Astrocyte of the cerebellum (primary cell): ENCODE results near the gene ARFGEF3.

Experiments used
- DNase-seq: peaks from one replicate; pipeline ENCODE4 v3.0.0-alpha.2; 2011; ENCODE audit warnings: low read depth
- H3K4me3 ChIP-seq: 2 replicates; pipeline ENCODE4 v1.5.1; 2011; ENCODE audit warnings: mild to moderate bottlenecking, low read depth, low read length, moderate library complexity
- in situ Hi-C: cut with HindIII; loops from 2 replicates; pipeline ENCODE4 v1.10.0; 2017; ENCODE audit warnings: low sequenced_read_pairs
- TF ChIP-seq, protein P1 (sequence below): IDR thresholded peaks from 2 replicates; pipeline ENCODE4 v1.5.1; 2012; ENCODE audit warnings: low read length, low read depth, moderate library complexity, mild to moderate bottlenecking; ENCODE audit errors: missing control alignments

ARFGEF3 gene

DNA sequence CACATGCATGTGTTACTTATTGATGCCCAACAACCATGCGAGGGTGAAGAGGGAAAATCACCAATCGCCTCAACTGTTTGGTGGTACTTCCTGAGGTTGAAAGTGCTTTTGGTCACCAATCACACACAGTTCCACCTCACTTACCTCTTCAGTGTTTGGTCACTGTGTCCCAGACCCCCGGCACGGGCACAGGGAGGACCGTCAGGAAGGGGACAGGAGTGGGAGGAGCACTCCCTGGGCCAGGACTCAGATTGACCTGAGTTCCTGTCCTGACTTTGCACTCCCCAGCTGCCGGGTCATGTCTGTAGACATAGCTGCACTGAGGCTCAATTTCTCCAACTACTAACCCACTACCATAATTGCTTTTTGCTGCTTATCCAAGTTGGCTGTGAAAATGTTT is 130.7 kb downstream of the ARFGEF3 start:
- TF ChIP-seq, protein P1, sequence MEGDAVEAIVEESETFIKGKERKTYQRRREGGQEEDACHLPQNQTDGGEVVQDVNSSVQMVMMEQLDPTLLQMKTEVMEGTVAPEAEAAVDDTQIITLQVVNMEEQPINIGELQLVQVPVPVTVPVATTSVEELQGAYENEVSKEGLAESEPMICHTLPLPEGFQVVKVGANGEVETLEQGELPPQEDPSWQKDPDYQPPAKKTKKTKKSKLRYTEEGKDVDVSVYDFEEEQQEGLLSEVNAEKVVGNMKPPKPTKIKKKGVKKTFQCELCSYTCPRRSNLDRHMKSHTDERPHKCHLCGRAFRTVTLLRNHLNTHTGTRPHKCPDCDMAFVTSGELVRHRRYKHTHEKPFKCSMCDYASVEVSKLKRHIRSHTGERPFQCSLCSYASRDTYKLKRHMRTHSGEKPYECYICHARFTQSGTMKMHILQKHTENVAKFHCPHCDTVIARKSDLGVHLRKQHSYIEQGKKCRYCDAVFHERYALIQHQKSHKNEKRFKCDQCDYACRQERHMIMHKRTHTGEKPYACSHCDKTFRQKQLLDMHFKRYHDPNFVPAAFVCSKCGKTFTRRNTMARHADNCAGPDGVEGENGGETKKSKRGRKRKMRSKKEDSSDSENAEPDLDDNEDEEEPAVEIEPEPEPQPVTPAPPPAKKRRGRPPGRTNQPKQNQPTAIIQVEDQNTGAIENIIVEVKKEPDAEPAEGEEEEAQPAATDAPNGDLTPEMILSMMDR, result no peak
- in situ Hi-C loops, result no loop called here
- no peak overlapping the region for H3K4me3 ChIP-seq
- no peak for DNase-seq

DNA sequence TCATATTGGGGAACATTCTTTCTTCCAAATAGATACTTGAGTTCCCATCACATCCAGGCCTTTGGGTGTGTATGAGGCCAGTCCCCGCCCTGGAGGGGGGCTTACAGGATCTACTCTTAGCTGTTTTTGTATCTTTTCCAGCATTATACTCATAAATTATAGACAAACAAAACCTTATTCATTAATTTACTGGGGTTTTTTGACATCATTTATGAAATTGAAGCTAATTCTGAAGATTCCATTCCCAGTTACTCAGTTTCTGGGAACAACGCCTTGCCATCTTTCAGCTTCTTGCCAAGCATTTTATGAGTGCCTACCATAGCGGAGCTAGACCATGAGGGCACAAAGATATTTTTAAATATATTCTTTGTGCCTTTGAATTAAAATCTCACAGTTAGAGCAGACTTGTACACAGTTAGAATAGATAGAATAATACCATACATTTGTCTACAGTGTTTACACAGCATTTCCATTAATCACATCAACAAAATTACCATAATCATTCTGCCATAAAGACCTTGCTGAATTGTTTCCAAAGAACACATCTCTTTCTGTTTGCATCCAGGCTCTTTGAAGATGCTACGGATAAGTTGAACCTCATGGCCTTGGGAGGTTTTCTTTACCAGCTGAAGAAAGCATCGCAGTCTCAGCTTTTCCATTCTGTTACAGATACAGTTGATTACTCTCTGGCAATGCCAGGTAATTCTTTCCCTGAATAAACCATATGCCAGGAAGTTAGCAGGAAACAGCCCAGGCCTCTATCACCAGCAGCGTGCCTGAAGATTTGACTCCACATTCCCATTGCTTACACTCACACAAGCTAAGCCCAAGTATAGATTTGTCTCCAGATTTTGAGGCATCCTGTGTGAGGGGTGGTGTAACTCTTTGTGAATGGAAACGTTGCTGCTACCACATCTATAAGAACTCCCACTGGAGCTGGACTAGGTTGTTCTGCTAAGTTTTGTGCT is 132.0 kb downstream of the ARFGEF3 start:
- no peak overlapping the region for H3K4me3 ChIP-seq
- no peak for DNase-seq
- in situ Hi-C loops, result no loop called here
- TF ChIP-seq, protein P1, result no peak

DNA sequence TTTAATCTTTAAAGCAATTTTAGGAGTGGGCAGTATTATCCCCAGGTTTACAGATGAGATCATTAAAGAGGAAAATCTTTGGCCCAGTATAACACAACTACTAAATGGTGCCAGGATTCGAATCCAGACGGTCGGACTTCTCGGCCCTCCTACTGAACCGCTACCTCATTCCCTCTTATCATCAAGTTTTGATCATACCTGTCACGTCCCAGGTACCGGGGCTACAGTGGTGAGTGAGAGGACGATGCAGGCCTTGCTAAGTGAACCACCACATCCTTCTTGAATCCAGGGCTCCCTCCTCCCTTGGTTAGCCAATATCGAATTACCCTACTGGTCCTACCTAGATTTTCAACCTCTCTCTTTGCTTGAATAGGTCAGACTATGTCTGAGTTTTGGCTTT is 134.6 kb downstream of the ARFGEF3 start:
- no peak overlapping the region for H3K4me3 ChIP-seq
- DNase-seq, result no peak
- TF ChIP-seq, protein P1, result no peak
- in situ Hi-C loops, result no loop called here

DNA sequence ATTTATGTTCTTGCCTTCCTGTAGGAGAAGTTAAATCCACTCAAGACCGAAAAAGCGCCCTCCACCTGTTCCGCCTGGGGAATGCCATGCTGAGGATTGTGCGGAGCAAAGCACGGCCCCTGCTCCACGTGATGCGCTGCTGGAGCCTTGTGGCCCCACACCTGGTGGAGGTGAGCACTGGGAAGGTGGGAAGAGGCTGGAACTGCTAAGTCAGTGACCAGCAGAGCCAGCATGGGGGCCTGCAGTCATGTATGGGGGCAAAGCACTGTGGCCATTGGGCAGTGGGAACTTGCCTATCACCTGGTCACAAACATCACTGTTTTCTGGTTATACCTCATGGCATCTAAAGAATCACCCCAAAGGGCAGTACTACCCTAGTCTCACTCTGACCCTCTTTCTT is 135.0 kb downstream of the ARFGEF3 start:
- in situ Hi-C loops, result no loop called here
- DNase-seq, result no peak
- TF ChIP-seq, protein P1, result no peak
- no peak overlapping the region for H3K4me3 ChIP-seq

DNA sequence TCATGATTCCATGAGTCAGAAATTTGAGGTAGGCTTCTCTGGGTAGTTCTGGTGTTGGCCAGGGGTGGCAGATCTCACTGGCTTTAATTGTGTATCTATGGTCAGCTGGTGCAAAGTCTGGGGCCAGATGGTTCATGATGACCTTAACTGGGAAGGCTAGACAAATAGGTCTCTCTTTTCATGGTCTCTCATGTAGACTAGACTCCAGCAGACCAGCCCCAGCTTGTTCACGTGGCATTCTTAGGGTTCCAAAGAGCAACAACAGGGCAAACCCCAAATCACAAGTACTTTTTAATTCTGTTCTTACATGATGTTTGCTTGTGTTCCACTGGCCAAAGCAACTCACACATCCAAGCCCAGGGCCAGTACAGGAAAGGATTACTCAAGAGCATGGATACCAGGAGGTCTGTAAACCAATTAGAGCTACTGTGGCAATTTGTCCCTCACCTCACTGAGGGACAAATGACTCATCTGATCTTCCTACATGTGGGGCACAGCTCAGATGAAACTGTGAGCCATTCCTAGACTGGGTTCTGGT is 136.1 kb downstream of the ARFGEF3 start:
- in situ Hi-C loops, result no loop called here
- TF ChIP-seq, protein P1, result no peak
- no peak for DNase-seq
- no peak overlapping the region for H3K4me3 ChIP-seq

DNA sequence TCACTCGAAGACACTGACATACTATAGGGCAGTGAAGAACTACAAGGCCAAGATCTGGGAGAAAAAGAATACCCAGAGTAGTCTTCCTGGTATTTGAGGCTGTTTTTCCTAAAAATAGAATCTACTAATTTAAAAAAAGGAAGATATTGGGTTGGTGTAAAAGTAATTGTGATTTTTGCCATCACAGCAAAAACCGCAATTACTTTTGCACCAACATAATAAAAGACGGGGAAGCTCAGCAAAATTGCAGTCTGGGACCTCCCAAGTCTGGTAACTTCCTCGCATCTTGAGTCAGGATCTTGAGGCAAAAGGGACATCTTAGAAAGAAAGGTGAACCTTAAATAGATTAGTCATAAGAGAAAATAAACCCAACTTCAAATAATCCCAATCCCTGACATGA is 138.7 kb downstream of the ARFGEF3 start:
- in situ Hi-C loops, result no loop called here
- no peak overlapping the region for H3K4me3 ChIP-seq
- no peak for DNase-seq
- TF ChIP-seq, protein P1, result no peak
